ENCODE measurements around the gene RAB31.

The RAB31 gene

DNA sequence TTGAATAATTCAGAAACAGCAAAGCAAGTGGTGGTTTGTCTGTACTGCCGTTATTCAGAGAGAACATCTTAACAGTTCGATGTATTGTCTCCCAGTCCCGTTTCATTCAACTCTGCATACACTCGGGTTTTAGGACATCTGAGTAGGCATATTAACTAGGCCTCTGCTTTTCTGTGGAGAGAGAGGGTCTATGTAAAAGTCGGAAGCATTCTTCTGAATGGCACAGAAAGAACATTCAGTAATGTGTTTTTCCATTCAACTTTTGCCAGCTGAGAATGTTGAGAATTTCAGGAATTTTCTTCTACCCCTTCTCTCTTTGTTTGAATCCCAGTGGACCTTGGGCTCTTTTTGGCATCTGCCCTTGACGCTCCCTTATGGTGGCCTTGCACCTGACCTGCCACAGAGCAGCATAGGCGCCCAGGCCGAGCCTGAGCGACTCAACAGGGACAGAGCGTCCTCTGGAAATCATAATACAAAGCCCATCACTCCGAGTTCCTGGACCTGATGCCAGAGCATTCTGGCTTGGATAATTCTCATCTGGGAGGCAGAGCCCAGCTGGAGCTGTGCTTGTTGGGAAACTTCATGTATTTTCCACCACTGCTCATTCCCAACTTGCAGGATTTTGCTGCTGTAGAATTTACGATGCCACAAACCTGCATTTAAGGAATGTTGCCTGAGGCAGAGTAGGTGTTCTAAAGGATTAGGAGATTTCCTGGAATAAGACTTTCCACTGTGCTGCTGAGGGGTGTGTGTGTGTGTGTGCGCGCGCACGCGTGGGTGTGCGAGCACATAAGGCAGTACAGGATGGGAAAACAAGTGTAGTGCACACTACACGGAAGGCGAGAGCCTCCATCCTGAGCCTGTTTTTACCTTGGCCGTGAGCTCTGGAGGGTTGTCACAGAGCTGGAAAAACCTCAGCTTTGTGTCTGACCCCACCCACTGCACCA, 100.5 kb downstream of the RAB31 start:
- Histone ChIP-seq H3K4me3 (ENCODE audit: severe bottlenecking) (no peak overlapping the region), H3K27me3 (ENCODE audit: insufficient read depth, poor library complexity, severe bottlenecking) (no peaks in the 10 kb centered on the region), H3K27ac (ENCODE audit: poor library complexity, severe bottlenecking) (peak overlapping the region; percentile 45), H3K9me3 (ENCODE audit: severe bottlenecking) (no peaks in the 10 kb centered on the region), H3K36me3 (ENCODE audit: low read depth) (no peaks in the 10 kb centered on the region), H3K4me1 (ENCODE audit: insufficient read depth, poor library complexity, severe bottlenecking) (peaks cover 17% of the 10 kb centered on the region)
- TF ChIP-seq CTCF (IDR thresholded peaks at IDR 0.05; ENCODE audit: poor library complexity, severe bottlenecking), result no peak
- DNase-seq (ENCODE audit: low spot score) (no peak), ATAC-seq (ENCODE audit: low read depth) (peak; percentile 77)

GRCh38 chr18:9809697-9810096, 101.6 kb downstream of the RAB31 start:
- H3K4me1 ChIP-seq (ENCODE audit: insufficient read depth, poor library complexity, severe bottlenecking), result peaks cover 24% of the 10 kb centered on the region
- no peak for TF ChIP-seq CTCF (IDR thresholded peaks at IDR 0.05; ENCODE audit: poor library complexity, severe bottlenecking)
- no peaks in the 10 kb centered on the region for H3K36me3 ChIP-seq (ENCODE audit: low read depth)
- no peak overlapping the region for H3K27ac ChIP-seq (ENCODE audit: poor library complexity, severe bottlenecking)
- DNase-seq (ENCODE audit: low spot score), result no peak
- no peak for ATAC-seq (ENCODE audit: low read depth)
- H3K4me3 ChIP-seq (ENCODE audit: severe bottlenecking), result no peak overlapping the region
- no peaks in the 10 kb centered on the region for H3K9me3 ChIP-seq (ENCODE audit: severe bottlenecking)
- H3K27me3 ChIP-seq (ENCODE audit: insufficient read depth, poor library complexity, severe bottlenecking), result no peaks in the 10 kb centered on the region

- ATAC-seq (ENCODE audit: low read depth) (no peak), DNase-seq (ENCODE audit: low spot score) (no peak)
- Histone ChIP-seq H3K27ac (ENCODE audit: poor library complexity, severe bottlenecking) (no peak overlapping the region), H3K4me3 (ENCODE audit: severe bottlenecking) (no peak overlapping the region), H3K36me3 (ENCODE audit: low read depth) (no peaks in the 10 kb centered on the region), H3K9me3 (ENCODE audit: severe bottlenecking) (no peaks in the 10 kb centered on the region), H3K4me1 (ENCODE audit: insufficient read depth, poor library complexity, severe bottlenecking) (peaks cover 26% of the 10 kb centered on the region), H3K27me3 (ENCODE audit: insufficient read depth, poor library complexity, severe bottlenecking) (no peaks in the 10 kb centered on the region)
- TF ChIP-seq CTCF (IDR thresholded peaks at IDR 0.05; ENCODE audit: poor library complexity, severe bottlenecking), result no peak
Measured at GRCh38 chr18:9810299-9810698, 102.2 kb downstream of the RAB31 start.

GRCh38 chr18:9810994-9811705, 103.0 kb downstream of the RAB31 start:
- Histone ChIP-seq H3K36me3 (ENCODE audit: low read depth) (peaks cover under 1% of the 10 kb centered on the region; the same call in 1 of the 2 replicates), H3K4me1 (ENCODE audit: insufficient read depth, poor library complexity, severe bottlenecking) (peaks cover 26% of the 10 kb centered on the region), H3K27me3 (ENCODE audit: insufficient read depth, poor library complexity, severe bottlenecking) (no peaks in the 10 kb centered on the region), H3K27ac (ENCODE audit: poor library complexity, severe bottlenecking) (no peak overlapping the region), H3K9me3 (ENCODE audit: severe bottlenecking) (no peaks in the 10 kb centered on the region), H3K4me3 (ENCODE audit: severe bottlenecking) (no peak overlapping the region)
- ATAC-seq (ENCODE audit: low read depth) (no peak), DNase-seq (ENCODE audit: low spot score) (no peak)
- no peak for TF ChIP-seq CTCF (IDR thresholded peaks at IDR 0.05; ENCODE audit: poor library complexity, severe bottlenecking)

Measured in RWPE2 (cell line).